K562 (cell line): ENCODE results near the gene CHPF. TPM values are rescaled to one million over a fixed set of nuclear protein-coding genes. Genes with fewer than 3 reads are reported as not detected.
A peak's percentile ranks its signal among the peaks of the same experiment; 100 is the strongest.

ENCODE experiments used
- ATAC-seq: fragments of 200-7000 bp; cut with Tn5 transposase; 3 replicates; pipeline ENCODE4 v1.9.1; 2020; ENCODE audit warnings: moderate library complexity
- BruUV-seq: library from RNA; stranded (reverse); fragments of 400-500 nt; replicated peaks from 2 replicates; lab custom pipeline; 2021; lab: Mats Ljungman, UMichigan
- CTCF ChIA-PET: fragments of 300-600 bp; formaldehyde crosslinking; extraction: SDS; loops from one replicate; lab custom pipeline; 2021; ENCODE audit warnings: low intra/inter-chr PET ratio; lab: Yijun Ruan, JAX
- POLR2A ChIA-PET: fragments of 300-600, 350-650 bp; sonication (Branson Sonifier 250); formaldehyde crosslinking; extraction: SDS; loops from one replicate; lab custom pipeline; 2021; ENCODE audit warnings: antibody characterized with exemption, inconsistent platforms; lab: Yijun Ruan, JAX
- DNase-seq, 4 experiments: peaks; one replicate each; pipeline versions ENCODE4 v3.0.0 to v3.0.0-alpha.2; 2011 to 2018; ENCODE audit warnings: low spot score in 3 of 4, mixed read lengths in 3 of 4; ENCODE audit errors: extremely low read depth in 1 of 4
- FAIRE-seq: peaks from 2 replicates; lab custom pipeline; 2011; peaks lifted over from hg19 to GRCh38; lab: Jason Lieb, UNC
- H2AFZ ChIP-seq: 2 replicates; pipeline ENCODE4 v1.6.0; 2011; ENCODE audit warnings: low read depth, low read length, control low read depth, inconsistent platforms
- H3K27ac ChIP-seq: fragments of 200-600 bp; 3 replicates; pipeline ENCODE4 v1.8.0; 2011; ENCODE audit warnings: low read depth, mild to moderate bottlenecking, control low read depth, inconsistent platforms, low read length, moderate library complexity, mixed read lengths; ENCODE audit errors: extremely low read depth
- H3K27me3 ChIP-seq, 2 experiments: fragments of 300-600 bp in 1 of 2; 2 replicates in 1 of 2; 3 replicates in 1 of 2; pipeline versions ENCODE4 v1.6.0 to v1.8.0; 2011; ENCODE audit warnings: inconsistent platforms in 2 of 2, low read length in 2 of 2, mild to moderate bottlenecking in 1 of 2, mixed read lengths in 1 of 2, moderate library complexity in 1 of 2; ENCODE audit not compliant: control insufficient read depth in 2 of 2, insufficient read depth in 2 of 2
- H3K36me3 ChIP-seq: fragments of 300-600 bp; 3 replicates; pipeline ENCODE4 v1.8.0; 2011; ENCODE audit warnings: mild to moderate bottlenecking, low read length, inconsistent platforms; ENCODE audit not compliant: control insufficient read depth, insufficient read depth
- H3K4me1 ChIP-seq, 2 experiments: fragments of 200-600 bp in 1 of 2; replicated peaks in 1 of 2; 2 replicates in 1 of 2; 3 replicates in 1 of 2; pipeline versions ENCODE4 v1.5.1 to v1.8.0; 2011; ENCODE audit warnings: inconsistent platforms in 2 of 2, low read length in 2 of 2, mild to moderate bottlenecking in 1 of 2, mixed read lengths in 1 of 2, moderate library complexity in 1 of 2; ENCODE audit not compliant: control insufficient read depth in 2 of 2, insufficient read depth in 2 of 2
- H3K4me2 ChIP-seq: 2 replicates; pipeline ENCODE4 v1.6.1; 2011; ENCODE audit warnings: low read length, control low read depth, inconsistent platforms, mixed read lengths; ENCODE audit not compliant: insufficient read depth
- H3K4me3 ChIP-seq: fragments of 200-600 bp; sonication (generic), shearing (Covaris generic); 2 replicates; pipeline ENCODE4 v1.5.1; 2016; ENCODE audit warnings: control low read depth, inconsistent platforms
- H3K79me2 ChIP-seq: fragments of 200-600 bp; 3 replicates; pipeline ENCODE4 v1.8.0; 2011; ENCODE audit warnings: low read length, inconsistent platforms; ENCODE audit not compliant: control insufficient read depth, insufficient read depth
- H3K9ac ChIP-seq, 2 experiments: 2 replicates each; pipeline versions ENCODE4 v1.6.0 to v1.6.1; 2011; ENCODE audit warnings: low read depth in 2 of 2, low read length in 2 of 2, control low read depth in 1 of 2, inconsistent platforms in 1 of 2, mild to moderate bottlenecking in 1 of 2, mixed read lengths in 1 of 2; ENCODE audit not compliant: insufficient read depth in 1 of 2
- H3K9me1 ChIP-seq: one replicate; pipeline ENCODE4 v1.6.0; 2011; ENCODE audit warnings: inconsistent platforms, mild to moderate bottlenecking, low read length, moderate library complexity; ENCODE audit not compliant: control insufficient read depth, insufficient read depth
- H3K9me3 ChIP-seq: replicated peaks from 2 replicates; pipeline ENCODE4 v1.5.1; 2011; ENCODE audit warnings: low read depth, low read length, inconsistent platforms; ENCODE audit not compliant: control insufficient read depth, insufficient read depth
- H4K20me1 ChIP-seq: replicated peaks from 2 replicates; pipeline ENCODE4 v1.6.1; 2011; ENCODE audit warnings: low read length, inconsistent platforms, mixed read lengths; ENCODE audit not compliant: control insufficient read depth, insufficient read depth
- HNRNPL ChIP-seq: fragments of 200-400 bp; formaldehyde crosslinking; IDR thresholded peaks from 2 replicates; pipeline ENCODE4 v1.6.1; 2017; ENCODE audit warnings: low read depth, mild to moderate bottlenecking, low read length
- ZNF263 ChIP-seq: sonication (generic); formaldehyde crosslinking; IDR thresholded peaks from 2 replicates; pipeline ENCODE4 v1.8.0; 2022; ENCODE audit warnings: mild to moderate bottlenecking, missing genetic modification reagents, borderline replicate concordance
- ZNF395 ChIP-seq: fragments of 200-800 bp; sonication (Bioruptor generic); IDR thresholded peaks from 2 replicates; pipeline ENCODE4 v1.6.1; 2017; ENCODE audit warnings: missing genetic modification characterization, missing compliant biosample characterization
- ZNF707 ChIP-seq: fragments of 250-450 bp; sonication (Bioruptor Pico); conservative IDR thresholded peaks from 2 replicates; pipeline ENCODE4 v1.8.0; 2022; ENCODE audit warnings: inconsistent platforms, mild to moderate bottlenecking, moderate library complexity
- WGBS: fragments of 100-300 bp; shearing (Covaris generic); methylation state at CpG from one replicate; pipeline ENCODE4 v1.1.6; 2016; ENCODE audit warnings: low coverage, mixed read lengths; ENCODE audit not compliant: insufficient coverage; ENCODE audit errors: missing lambda C conversion rate; 5-methylcytosine and 5-hydroxymethylcytosine counted together
- in situ Hi-C: fragments of 300-500 bp; cut with MboI; formaldehyde crosslinking; loops from 4 replicates; pipeline ENCODE4 v1.15.0; 2018; ENCODE audit warnings: inconsistent platforms, mixed read lengths
- intact Hi-C: fragments of 100-400 bp; cut with micrococcal nuclease; formaldehyde crosslinking; loops from 2 replicates; pipeline ENCODE4 v1.14.2; 2022
- polyA plus RNA-seq, 8 experiments: library from polyadenylated mRNA; depleted of rRNA in 4 of 8; stranded (reverse) in 5 of 8; unstranded in 3 of 8; fragments of >200 nt; fragmentation: Nextera tagmentation in 2 of 8; fragmentation: Illumina TruSeq in 1 of 8; extraction: Ambion mirVana in 2 of 8; extraction: Trizol in 1 of 8; gene quantifications; 2 replicates each; pipeline versions ENCODE4 v1.2.1 to v1.2.3, GENCODE V29; 2011 to 2014; ENCODE audit warnings: inconsistent platforms in 1 of 8, missing spikeins in 1 of 8
- total RNA-seq, 7 experiments: library from RNA; depleted of rRNA in 6 of 7; stranded (reverse); fragments of >200 nt in 6 of 7; fragmentation: Illumina TruSeq in 2 of 7; extraction: Trizol in 2 of 7; gene quantifications; 2 replicates each; pipeline versions ENCODE4 v1.2.1 to v1.2.3, GENCODE V29; 2011 to 2021; ENCODE audit warnings: low replicate concordance in 1 of 7
- TF ChIP-seq, protein P1 (sequence below): fragments of 250-450 bp; sonication (Bioruptor Pico); IDR thresholded peaks from 2 replicates; pipeline ENCODE4 v1.5.0; 2020; ENCODE audit warnings: mild to moderate bottlenecking, borderline replicate concordance

Gene CHPF
- total and polyA plus RNA-seq, 9 of the 15 experiments (the other 6 are each of a cell fraction or from before 2014, with no cell fraction given), result 0.15 to 57.2 (median 7.9) TPM

GRCh38 chr2:219496825-219497494 lies 46.6 kb downstream of the CHPF start:
- H3K9ac ChIP-seq, result peak overlapping the region; percentile 56 to 88
- intact Hi-C loops, result no loop called here

More at GRCh38 chr2:219496825-219497494, 46.6 kb downstream of the CHPF start:
- Histone ChIP-seq H3K4me3 (no peak overlapping the region), H3K27ac (no peak overlapping the region), H3K4me2 (peak overlapping the region; percentile 96), H3K9me3 (no peaks in the 10 kb centered on the region), H3K36me3 (peaks cover under 1% of the 10 kb centered on the region; the same call in 1 of the 3 replicates), H3K79me2 (peaks cover 44% of the 10 kb centered on the region), H4K20me1 (no peaks in the 10 kb centered on the region), H3K9me1 (no peaks in the 10 kb centered on the region), H3K27me3 (no peaks in the 10 kb centered on the region), H2AFZ (no peak overlapping the region), H3K4me1 (peaks cover 38 to 67% of the 10 kb centered on the region in 2 experiments)
- 97% methylated on average over 17 of the region's 61 CpGs for WGBS
- FAIRE-seq (no peak), DNase-seq (no peak), ATAC-seq (no peak)
- in situ Hi-C loops, result no loop called here
- BruUV-seq, result no TSS peak
- CTCF ChIA-PET, result no interaction called here
- POLR2A ChIA-PET, result interaction anchor here (0.7 to 4.9 kb wide), 6 partner anchors 10 to 89 kb away, joined by 3 to 37 read pairs (median 6); no protein-coding TSS in a partner anchor
- TF ChIP-seq ZNF395 (CRISPR knock-in tag) (0 out of 2 replicates have a peak, but pooled peaks have one; percentile 16), HNRNPL (no peak), ZNF263 (CRISPR knock-in tag) (no peak), ZNF707 (CRISPR knock-in tag) (no peak)
- TF ChIP-seq, protein P1, sequence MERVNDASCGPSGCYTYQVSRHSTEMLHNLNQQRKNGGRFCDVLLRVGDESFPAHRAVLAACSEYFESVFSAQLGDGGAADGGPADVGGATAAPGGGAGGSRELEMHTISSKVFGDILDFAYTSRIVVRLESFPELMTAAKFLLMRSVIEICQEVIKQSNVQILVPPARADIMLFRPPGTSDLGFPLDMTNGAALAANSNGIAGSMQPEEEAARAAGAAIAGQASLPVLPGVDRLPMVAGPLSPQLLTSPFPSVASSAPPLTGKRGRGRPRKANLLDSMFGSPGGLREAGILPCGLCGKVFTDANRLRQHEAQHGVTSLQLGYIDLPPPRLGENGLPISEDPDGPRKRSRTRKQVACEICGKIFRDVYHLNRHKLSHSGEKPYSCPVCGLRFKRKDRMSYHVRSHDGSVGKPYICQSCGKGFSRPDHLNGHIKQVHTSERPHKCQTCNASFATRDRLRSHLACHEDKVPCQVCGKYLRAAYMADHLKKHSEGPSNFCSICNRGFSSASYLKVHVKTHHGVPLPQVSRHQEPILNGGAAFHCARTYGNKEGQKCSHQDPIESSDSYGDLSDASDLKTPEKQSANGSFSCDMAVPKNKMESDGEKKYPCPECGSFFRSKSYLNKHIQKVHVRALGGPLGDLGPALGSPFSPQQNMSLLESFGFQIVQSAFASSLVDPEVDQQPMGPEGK (CRISPR knock-in tag), result no peak
